ENCODE measurements around the gene IFNA13. TPM values are rescaled to one million over a fixed set of nuclear protein-coding genes. Genes with fewer than 3 reads are reported as not detected.

The IFNA13 gene
- not detected in 2 replicates for polyA plus RNA-seq (2012; rRNA removed)
- polyA plus RNA-seq (2012; cell fraction: cytosol; rRNA removed): not detected in 2 replicates
- polyA plus RNA-seq (2012; cell fraction: nucleus; rRNA removed): not detected in 2 replicates

GRCh38 chr9:21367957-21368356, at the start of gene IFNA13:
TSS of gene IFNA13 (minus strand) at chr9:21368057. CDS start at chr9:21368010, 47 bp downstream.
- no peaks in the 10 kb centered on the region for H3K36me3 ChIP-seq (replicated peaks in 1 of 2; ENCODE audit: control insufficient read depth in 1 of 2, insufficient read depth in 2 of 2, low read length in 1 of 2)
- 3% methylated on average over 3 of the region's 3 CpGs for WGBS (ENCODE audit: low lambda C conversion rate)
- no peaks in the 10 kb centered on the region for H3K4me1 ChIP-seq (ENCODE audit: control insufficient read depth in 1 of 2, insufficient read depth in 2 of 2, low read depth in 1 of 2, low read length in 1 of 2)
- no peaks in the 10 kb centered on the region for H3K9me2 ChIP-seq
- no peak within 1 kb of the TSS for H3K4me3 ChIP-seq (ENCODE audit: low read depth in 2 of 2, low read length in 1 of 2)
- no peak for DNase-seq
- POLR2A ChIA-PET: no interaction called here
- no peak within 1 kb of the TSS for H3K9ac ChIP-seq
- no peak within 1 kb of the TSS for H3K4me2 ChIP-seq
- TF ChIP-seq, protein P1, sequence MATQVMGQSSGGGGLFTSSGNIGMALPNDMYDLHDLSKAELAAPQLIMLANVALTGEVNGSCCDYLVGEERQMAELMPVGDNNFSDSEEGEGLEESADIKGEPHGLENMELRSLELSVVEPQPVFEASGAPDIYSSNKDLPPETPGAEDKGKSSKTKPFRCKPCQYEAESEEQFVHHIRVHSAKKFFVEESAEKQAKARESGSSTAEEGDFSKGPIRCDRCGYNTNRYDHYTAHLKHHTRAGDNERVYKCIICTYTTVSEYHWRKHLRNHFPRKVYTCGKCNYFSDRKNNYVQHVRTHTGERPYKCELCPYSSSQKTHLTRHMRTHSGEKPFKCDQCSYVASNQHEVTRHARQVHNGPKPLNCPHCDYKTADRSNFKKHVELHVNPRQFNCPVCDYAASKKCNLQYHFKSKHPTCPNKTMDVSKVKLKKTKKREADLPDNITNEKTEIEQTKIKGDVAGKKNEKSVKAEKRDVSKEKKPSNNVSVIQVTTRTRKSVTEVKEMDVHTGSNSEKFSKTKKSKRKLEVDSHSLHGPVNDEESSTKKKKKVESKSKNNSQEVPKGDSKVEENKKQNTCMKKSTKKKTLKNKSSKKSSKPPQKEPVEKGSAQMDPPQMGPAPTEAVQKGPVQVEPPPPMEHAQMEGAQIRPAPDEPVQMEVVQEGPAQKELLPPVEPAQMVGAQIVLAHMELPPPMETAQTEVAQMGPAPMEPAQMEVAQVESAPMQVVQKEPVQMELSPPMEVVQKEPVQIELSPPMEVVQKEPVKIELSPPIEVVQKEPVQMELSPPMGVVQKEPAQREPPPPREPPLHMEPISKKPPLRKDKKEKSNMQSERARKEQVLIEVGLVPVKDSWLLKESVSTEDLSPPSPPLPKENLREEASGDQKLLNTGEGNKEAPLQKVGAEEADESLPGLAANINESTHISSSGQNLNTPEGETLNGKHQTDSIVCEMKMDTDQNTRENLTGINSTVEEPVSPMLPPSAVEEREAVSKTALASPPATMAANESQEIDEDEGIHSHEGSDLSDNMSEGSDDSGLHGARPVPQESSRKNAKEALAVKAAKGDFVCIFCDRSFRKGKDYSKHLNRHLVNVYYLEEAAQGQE (IDR thresholded peaks at IDR 0.05; ENCODE audit: low read depth, low read length): no peak
- TF ChIP-seq TAF1 (IDR thresholded peaks at IDR 0.05; ENCODE audit: borderline replicate concordance, low read depth, low read length) (no peak), TEAD4 (IDR thresholded peaks at IDR 0.05; ENCODE audit: borderline replicate concordance, insufficient read depth) (no peak), FOXJ3 (CRISPR knock-in tag; IDR thresholded peaks at IDR 0.05) (no peak)
- TF ChIP-seq, protein P2, sequence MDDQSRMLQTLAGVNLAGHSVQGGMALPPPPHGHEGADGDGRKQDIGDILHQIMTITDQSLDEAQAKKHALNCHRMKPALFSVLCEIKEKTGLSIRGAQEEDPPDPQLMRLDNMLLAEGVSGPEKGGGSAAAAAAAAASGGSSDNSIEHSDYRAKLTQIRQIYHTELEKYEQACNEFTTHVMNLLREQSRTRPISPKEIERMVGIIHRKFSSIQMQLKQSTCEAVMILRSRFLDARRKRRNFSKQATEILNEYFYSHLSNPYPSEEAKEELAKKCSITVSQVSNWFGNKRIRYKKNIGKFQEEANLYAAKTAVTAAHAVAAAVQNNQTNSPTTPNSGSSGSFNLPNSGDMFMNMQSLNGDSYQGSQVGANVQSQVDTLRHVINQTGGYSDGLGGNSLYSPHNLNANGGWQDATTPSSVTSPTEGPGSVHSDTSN (IDR thresholded peaks at IDR 0.05): no peak
- TF ChIP-seq, protein P3, sequence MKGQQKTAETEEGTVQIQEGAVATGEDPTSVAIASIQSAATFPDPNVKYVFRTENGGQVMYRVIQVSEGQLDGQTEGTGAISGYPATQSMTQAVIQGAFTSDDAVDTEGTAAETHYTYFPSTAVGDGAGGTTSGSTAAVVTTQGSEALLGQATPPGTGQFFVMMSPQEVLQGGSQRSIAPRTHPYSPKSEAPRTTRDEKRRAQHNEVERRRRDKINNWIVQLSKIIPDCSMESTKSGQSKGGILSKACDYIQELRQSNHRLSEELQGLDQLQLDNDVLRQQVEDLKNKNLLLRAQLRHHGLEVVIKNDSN (IDR thresholded peaks at IDR 0.05; ENCODE audit: borderline replicate concordance, low read depth): no peak
- no peaks in the 10 kb centered on the region; the same call in 1 of the 2 replicates for H3K27me3 ChIP-seq (ENCODE audit: insufficient read depth)
- no peak within 1 kb of the TSS for H3K27ac ChIP-seq (ENCODE audit: low read depth in 2 of 2, low read length in 1 of 2)
- CTCF ChIA-PET: interaction anchor here (1.4 kb wide), 1 partner anchor 28 kb away, joined by 4 read pairs; no protein-coding TSS in a partner anchor
- H2AFZ ChIP-seq (ENCODE audit: low read depth): no peak within 1 kb of the TSS
- no peaks in the 10 kb centered on the region for H3K9me3 ChIP-seq
- no peaks in the 10 kb centered on the region for H3F3A ChIP-seq (replicated peaks; ENCODE audit: insufficient read depth)
- H4K20me1 ChIP-seq (ENCODE audit: insufficient read depth): no peaks in the 10 kb centered on the region
- no peaks in the 10 kb centered on the region for H3K79me2 ChIP-seq (ENCODE audit: insufficient read depth)

- H3K36me3 ChIP-seq (replicated peaks in 1 of 2; ENCODE audit: control insufficient read depth in 1 of 2, insufficient read depth in 2 of 2, low read length in 1 of 2): no peaks in the 10 kb centered on the region
- no peaks in the 10 kb centered on the region for H3K9me2 ChIP-seq
- H3F3A ChIP-seq (replicated peaks; ENCODE audit: insufficient read depth): no peaks in the 10 kb centered on the region
- no peaks in the 10 kb centered on the region for H4K20me1 ChIP-seq (ENCODE audit: insufficient read depth)
- DNase-seq: no peak
- CTCF ChIA-PET: interaction anchor here (1.2 to 1.3 kb wide), 2 partner anchors 13 to 19 kb away, joined by 3 to 7 read pairs; no protein-coding TSS in a partner anchor
- H3K9me3 ChIP-seq: no peaks in the 10 kb centered on the region
- H3K27ac ChIP-seq (ENCODE audit: low read depth in 2 of 2, low read length in 1 of 2): no peak overlapping the region
- no peak overlapping the region for H3K9ac ChIP-seq
- no peak overlapping the region for H3K4me3 ChIP-seq (ENCODE audit: low read depth in 2 of 2, low read length in 1 of 2)
- H3K27me3 ChIP-seq (ENCODE audit: insufficient read depth): peaks cover 12% of the 10 kb centered on the region; the same call in 1 of the 2 replicates
- 5% methylated on average over 5 of the region's 5 CpGs for WGBS (ENCODE audit: low lambda C conversion rate)
- POLR2A ChIA-PET: no interaction called here
- no peak overlapping the region for H2AFZ ChIP-seq (ENCODE audit: low read depth)
- H3K79me2 ChIP-seq (ENCODE audit: insufficient read depth): no peaks in the 10 kb centered on the region
- H3K4me2 ChIP-seq: no peak overlapping the region
- no peaks in the 10 kb centered on the region for H3K4me1 ChIP-seq (ENCODE audit: control insufficient read depth in 1 of 2, insufficient read depth in 2 of 2, low read depth in 1 of 2, low read length in 1 of 2)
- no peak for TF ChIP-seq ZBTB33 (IDR thresholded peaks at IDR 0.05; ENCODE audit: borderline replicate concordance, low read depth)
- TF ChIP-seq TAF1 (IDR thresholded peaks at IDR 0.05; ENCODE audit: borderline replicate concordance, low read depth, low read length): no peak
- TF ChIP-seq, protein P3 (IDR thresholded peaks at IDR 0.05; ENCODE audit: borderline replicate concordance, low read depth): no peak
- no peak for TF ChIP-seq FOSL2 (IDR thresholded peaks at IDR 0.05; ENCODE audit: borderline replicate concordance, low read depth)
- TF ChIP-seq EP300 (IDR thresholded peaks at IDR 0.05; ENCODE audit: borderline replicate concordance in 1 of 2, low read depth in 1 of 2, low read length in 1 of 2): no peak
- no peak for TF ChIP-seq SMC3 (IDR thresholded peaks at IDR 0.05; ENCODE audit: low read depth, low read length)
- TF ChIP-seq CTCF (IDR thresholded peaks at IDR 0.05): no peak
- no peak for TF ChIP-seq TCF12 (IDR thresholded peaks at IDR 0.05)
Observed at GRCh38 chr9:21415493-21416267, 47.8 kb upstream of the IFNA13 start.
